Urinary bladder (tissue), 4 donors: ENCODE measurements around the gene RXRG. TPM values are rescaled to one million over a fixed set of nuclear protein-coding genes. Genes with fewer than 3 reads are reported as not detected.

Experiments
- DNase-seq: peaks from one replicate; pipeline ENCODE4 v3.0.0-alpha.2; 2015; ENCODE audit errors: extremely low spot score
- H3K27ac ChIP-seq: one replicate; pipeline ENCODE4 v1.5.1; 2013; ENCODE audit warnings: low read depth, mild to moderate bottlenecking, moderate library complexity
- H3K36me3 ChIP-seq: one replicate; pipeline ENCODE4 v1.6.1; 2013; ENCODE audit warnings: mild to moderate bottlenecking, moderate library complexity; ENCODE audit not compliant: insufficient read depth
- H3K4me1 ChIP-seq: one replicate; pipeline ENCODE4 v1.6.1; 2013; ENCODE audit warnings: mild to moderate bottlenecking, moderate library complexity; ENCODE audit not compliant: insufficient read depth
- H3K4me3 ChIP-seq: one replicate; pipeline ENCODE4 v1.5.1; 2013; ENCODE audit warnings: low read depth, low read length
- WGBS: extraction: QIAGEN DNeasy Blood & Tissue Kit; methylation state at CpG from one replicate; pipeline ENCODE4 v1.1.7; 2013; 5-methylcytosine and 5-hydroxymethylcytosine counted together
- polyA plus RNA-seq: library from polyadenylated mRNA; stranded (reverse); fragments of 200-250 nt; gene quantifications from one replicate; pipeline ENCODE4 v1.2.3, GENCODE V29; 2013
- total RNA-seq: library from RNA; depleted of rRNA; stranded (reverse); fragments of >200 nt; gene quantifications from one replicate; pipeline ENCODE4 v1.2.3, GENCODE V29; 2014
- donor health status: healthy with polysubstance abuse.
- donor health status: healthy.

Gene RXRG
- total RNA-seq, result 4.5 TPM
- polyA plus RNA-seq, result 1.7 TPM

GRCh38 chr1:165444897-165445370 is at the start of gene RXRG:
TSS of gene RXRG (minus strand) at chr1:165445126. CDS start at chr1:165444893, 233 bp downstream.
- Histone ChIP-seq H3K4me1 (no peaks in the 10 kb centered on the region), H3K4me3 (peak within 1 kb of the TSS; percentile 11), H3K27ac (no peak within 1 kb of the TSS), H3K36me3 (no peaks in the 10 kb centered on the region)
- 3% methylated on average over 33 of the region's 33 CpGs for WGBS
- DNase-seq, result peak; percentile 20

- no peak for DNase-seq
- H3K4me1 ChIP-seq, result no peaks in the 10 kb centered on the region
- whole genome bisulfite sequencing, result 75% methylated on average over 6 of the region's 6 CpGs
Observed at GRCh38 chr1:165492845-165493373, 48.0 kb upstream of the RXRG start.

GRCh38 chr1:165490175-165490574 is 45.2 kb upstream of the RXRG start:
- no peaks in the 10 kb centered on the region for H3K36me3 ChIP-seq
- 52% methylated on average over 5 of the region's 5 CpGs for WGBS
- no peaks in the 10 kb centered on the region for H3K4me1 ChIP-seq
- no peak overlapping the region for H3K27ac ChIP-seq
- H3K4me3 ChIP-seq, result no peak overlapping the region
- DNase-seq, result no peak

More at GRCh38 chr1:165492845-165493373, 48.0 kb upstream of the RXRG start:
- Histone ChIP-seq H3K4me3 (no peak overlapping the region), H3K36me3 (no peaks in the 10 kb centered on the region), H3K27ac (no peak overlapping the region)

DNA sequence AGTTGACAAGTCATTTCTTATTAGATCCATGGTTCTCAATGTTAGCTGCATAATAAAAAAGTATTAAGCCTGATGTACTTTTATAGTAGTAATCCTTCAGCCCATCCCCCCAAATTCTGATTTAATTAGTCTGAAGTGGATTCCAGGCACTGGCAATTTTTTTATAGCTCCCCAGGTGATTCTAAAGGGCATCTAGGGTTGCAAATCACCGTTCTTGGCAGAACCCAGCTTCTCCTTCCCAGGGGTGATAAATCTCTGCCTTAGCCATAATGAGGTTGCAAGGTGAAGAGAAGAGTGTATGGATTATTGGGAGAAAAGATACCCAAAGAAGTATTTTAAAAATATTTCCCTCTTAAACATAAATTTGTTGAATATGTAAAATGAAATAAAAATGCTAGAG is 43.0 kb upstream of the RXRG start:
- DNase-seq, result no peak
- H3K4me3 ChIP-seq, result no peak overlapping the region
- no peaks in the 10 kb centered on the region for H3K36me3 ChIP-seq
- no peaks in the 10 kb centered on the region for H3K4me1 ChIP-seq
- 28% methylated on average over 1 of the region's 1 CpG for WGBS
- H3K27ac ChIP-seq, result no peak overlapping the region

DNA sequence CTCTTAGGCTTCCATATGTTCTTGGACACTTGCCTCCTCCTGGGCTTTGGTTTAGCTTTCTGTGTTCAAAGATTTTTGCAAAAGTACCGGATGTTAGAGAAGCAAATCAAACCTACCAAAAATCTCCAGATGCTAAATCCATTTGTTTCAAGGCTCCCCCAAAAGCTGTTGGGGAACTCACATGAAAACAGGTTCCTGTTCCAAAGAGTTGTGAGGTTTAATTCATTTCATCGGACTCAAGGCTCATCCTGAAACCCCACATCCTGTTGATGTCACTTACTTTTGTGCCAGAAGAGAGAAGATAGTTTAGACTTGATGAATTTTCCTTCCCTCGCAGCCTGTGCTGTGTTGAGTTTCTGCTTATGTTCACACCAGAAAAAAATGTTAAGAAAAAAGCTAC is 41.7 kb upstream of the RXRG start:
- Histone ChIP-seq H3K4me1 (peaks cover 2% of the 10 kb centered on the region), H3K4me3 (no peak overlapping the region), H3K36me3 (no peaks in the 10 kb centered on the region), H3K27ac (no peak overlapping the region)
- 55% methylated on average over 3 of the region's 3 CpGs for WGBS
- no peak for DNase-seq

- Histone ChIP-seq H3K36me3 (no peaks in the 10 kb centered on the region), H3K4me1 (peaks cover 2% of the 10 kb centered on the region), H3K4me3 (no peak overlapping the region), H3K27ac (no peak overlapping the region)
- DNase-seq, result no peak
- 54% methylated on average over 5 of the region's 5 CpGs for WGBS
Observed at GRCh38 chr1:165485716-165486115, 40.8 kb upstream of the RXRG start.

- DNase-seq, result no peak
- no peaks in the 10 kb centered on the region for H3K36me3 ChIP-seq
- H3K4me1 ChIP-seq, result peaks cover 2% of the 10 kb centered on the region
- H3K4me3 ChIP-seq, result no peak overlapping the region
- no peak overlapping the region for H3K27ac ChIP-seq
- 88% methylated on average over 1 of the region's 1 CpG for WGBS
Observed at GRCh38 chr1:165484532-165484931, 39.6 kb upstream of the RXRG start.

- 95% methylated on average over 4 of the region's 4 CpGs for WGBS
- DNase-seq, result no peak
- H3K27ac ChIP-seq, result no peak overlapping the region
- peaks cover 2% of the 10 kb centered on the region for H3K4me1 ChIP-seq
- H3K4me3 ChIP-seq, result no peak overlapping the region
- H3K36me3 ChIP-seq, result no peaks in the 10 kb centered on the region
Observed at GRCh38 chr1:165483412-165483811, 38.5 kb upstream of the RXRG start.

DNA sequence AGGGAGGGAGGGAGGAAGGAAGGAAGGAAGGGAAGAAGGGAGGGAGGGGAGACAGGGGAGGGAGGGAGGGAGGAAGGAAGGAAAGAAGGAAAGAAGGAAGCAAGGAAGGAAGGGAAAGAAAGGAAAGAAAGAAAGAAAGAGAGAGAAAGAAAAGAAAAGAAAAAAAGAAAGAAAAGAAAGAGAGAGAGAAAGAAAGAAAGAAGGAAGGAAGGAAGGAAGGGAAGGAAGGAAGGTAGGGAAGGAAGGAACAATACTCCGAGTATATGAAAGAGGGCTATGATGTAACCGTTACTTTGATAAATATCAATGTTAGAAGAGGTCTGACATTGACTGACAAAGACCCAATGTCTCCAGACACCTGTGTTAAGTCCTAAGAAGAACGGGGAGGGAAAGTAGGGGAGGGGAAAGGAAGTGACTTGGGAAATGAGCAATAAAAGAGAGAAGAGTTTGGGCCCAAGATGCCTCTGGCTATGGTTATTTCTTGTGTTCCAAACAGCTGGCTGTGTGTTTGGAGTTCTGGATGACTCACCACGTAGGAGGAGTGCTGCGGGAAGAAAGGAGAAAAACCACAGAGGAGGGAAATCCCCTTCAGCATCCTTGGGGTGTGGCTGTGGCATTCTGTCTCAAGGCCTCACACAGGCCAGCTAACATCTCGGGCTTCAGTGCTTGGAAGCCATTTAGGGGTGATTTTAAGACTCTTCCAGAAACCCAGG is 37.0 kb upstream of the RXRG start:
- WGBS, result 36% methylated on average over 6 of the region's 6 CpGs
- peaks cover 2% of the 10 kb centered on the region for H3K4me1 ChIP-seq
- H3K4me3 ChIP-seq, result no peak overlapping the region
- H3K36me3 ChIP-seq, result no peaks in the 10 kb centered on the region
- no peak overlapping the region for H3K27ac ChIP-seq
- DNase-seq, result no peak

GRCh38 chr1:165476776-165477175 is 31.9 kb upstream of the RXRG start:
- H3K27ac ChIP-seq, result no peak overlapping the region
- H3K36me3 ChIP-seq, result no peaks in the 10 kb centered on the region
- WGBS, result 52% methylated on average over 1 of the region's 1 CpG
- no peak overlapping the region for H3K4me3 ChIP-seq
- no peaks in the 10 kb centered on the region for H3K4me1 ChIP-seq
- DNase-seq, result no peak

DNA sequence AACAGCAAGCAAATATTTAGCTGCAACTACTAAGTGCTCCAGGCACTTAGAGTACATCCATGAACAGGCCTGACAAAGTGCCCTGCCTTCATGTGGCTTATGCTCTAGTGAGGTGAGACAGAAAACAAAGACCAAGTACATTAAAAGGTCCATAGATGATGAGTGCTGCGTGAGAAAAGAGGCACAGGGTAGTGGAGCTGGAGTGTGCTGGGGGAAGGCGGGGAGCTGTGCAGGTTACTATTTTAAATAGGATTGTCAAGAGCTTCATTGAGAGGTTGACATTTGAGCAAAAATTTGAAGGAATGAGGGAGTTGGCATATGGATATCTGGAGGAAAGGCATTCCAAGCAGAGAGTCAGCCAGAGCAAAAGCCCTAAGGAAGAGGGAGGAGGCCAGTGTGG is 29.3 kb upstream of the RXRG start:
- no peaks in the 10 kb centered on the region for H3K4me1 ChIP-seq
- no peaks in the 10 kb centered on the region for H3K36me3 ChIP-seq
- no peak overlapping the region for H3K4me3 ChIP-seq
- DNase-seq, result no peak
- H3K27ac ChIP-seq, result no peak overlapping the region
- 90% methylated on average over 2 of the region's 2 CpGs for WGBS

- no peak for DNase-seq
- Histone ChIP-seq H3K36me3 (no peaks in the 10 kb centered on the region), H3K4me3 (no peak overlapping the region), H3K27ac (no peak overlapping the region), H3K4me1 (no peaks in the 10 kb centered on the region)
- 75% methylated on average over 4 of the region's 4 CpGs for WGBS
Observed at GRCh38 chr1:165473081-165473480, 28.2 kb upstream of the RXRG start.

GRCh38 chr1:165468726-165469249 is 23.9 kb upstream of the RXRG start:
- no peaks in the 10 kb centered on the region for H3K4me1 ChIP-seq
- no peak overlapping the region for H3K27ac ChIP-seq
- no peak overlapping the region for H3K4me3 ChIP-seq
- H3K36me3 ChIP-seq, result no peaks in the 10 kb centered on the region
- 78% methylated on average over 6 of the region's 6 CpGs for WGBS
- DNase-seq, result no peak

- DNase-seq, result no peak
- no peaks in the 10 kb centered on the region for H3K4me1 ChIP-seq
- no peak overlapping the region for H3K27ac ChIP-seq
- 72% methylated on average over 2 of the region's 2 CpGs for WGBS
- no peaks in the 10 kb centered on the region for H3K36me3 ChIP-seq
- no peak overlapping the region for H3K4me3 ChIP-seq
Observed at GRCh38 chr1:165468253-165468652, 23.3 kb upstream of the RXRG start.
